Endodermal cell (in vitro differentiated cells): ENCODE results near the gene ZSCAN20. TPM values are rescaled to one million over a fixed set of nuclear protein-coding genes. Genes with fewer than 3 reads are reported as not detected.
A peak's percentile ranks its signal among the peaks of the same experiment; 100 is the strongest.

Experiments used
- DNase-seq: peaks from one replicate; pipeline ENCODE4 v3.0.0-alpha.2; 2017
- H3K27ac ChIP-seq: 2 replicates; pipeline ENCODE4 v1.5.1; 2013; ENCODE audit warnings: mild to moderate bottlenecking, low read depth, low read length, moderate library complexity
- H3K27me3 ChIP-seq: 2 replicates; pipeline ENCODE4 v1.6.1; 2013; ENCODE audit warnings: mild to moderate bottlenecking, low read length, moderate library complexity; ENCODE audit not compliant: insufficient read depth, control insufficient read depth, poor library complexity, severe bottlenecking
- H3K36me3 ChIP-seq: 2 replicates; pipeline ENCODE4 v1.7.0; 2013; ENCODE audit warnings: mild to moderate bottlenecking, low read length, moderate library complexity; ENCODE audit not compliant: control insufficient read depth, insufficient read depth
- H3K4me1 ChIP-seq: one replicate; pipeline ENCODE4 v1.7.0; 2013; ENCODE audit warnings: low read length; ENCODE audit not compliant: control insufficient read depth, insufficient read depth
- H3K4me3 ChIP-seq: 2 replicates; pipeline ENCODE4 v1.5.1; 2013; ENCODE audit warnings: mild to moderate bottlenecking, low read length, moderate library complexity
- H3K9ac ChIP-seq: 2 replicates; pipeline ENCODE4 v1.6.1; 2013; ENCODE audit warnings: mild to moderate bottlenecking, low read length, moderate library complexity; ENCODE audit not compliant: poor library complexity, severe bottlenecking; ENCODE audit errors: extremely low read depth
- H3K9me3 ChIP-seq: 2 replicates; pipeline ENCODE4 v1.6.1; 2013; ENCODE audit warnings: mild to moderate bottlenecking, low read length, moderate library complexity; ENCODE audit not compliant: control insufficient read depth
- H3K27ac Mint-ChIP-seq: 2 replicates; pipeline ENCODE4 v1.8.0; 2020; ENCODE audit warnings: mixed read lengths
- H3K27me3 Mint-ChIP-seq: 2 replicates; pipeline ENCODE4 v1.8.0; 2021; ENCODE audit warnings: mild to moderate bottlenecking, mixed read lengths; ENCODE audit not compliant: insufficient read depth
- H3K36me3 Mint-ChIP-seq: 2 replicates; pipeline ENCODE4 v1.8.0; 2020; ENCODE audit warnings: low read depth, mixed read lengths
- H3K4me1 Mint-ChIP-seq: 2 replicates; pipeline ENCODE4 v1.8.0; 2020; ENCODE audit warnings: mixed read lengths
- H3K4me3 Mint-ChIP-seq: 2 replicates; pipeline ENCODE4 v1.8.0; 2020; ENCODE audit warnings: mild to moderate bottlenecking, moderate library complexity, mixed read lengths
- H3K9me3 Mint-ChIP-seq: 2 replicates; pipeline ENCODE4 v1.8.0; 2020; ENCODE audit warnings: mild to moderate bottlenecking, mixed read lengths
- WGBS, 2 experiments: methylation state at CpG; one replicate each; pipeline versions ENCODE4 v1.1.5 to v1.1.7; 2013; ENCODE audit warnings: missing lambda C conversion rate in 2 of 2, mixed read lengths in 1 of 2; ENCODE audit not compliant: insufficient coverage in 1 of 2, insufficient read length in 1 of 2; 5-methylcytosine and 5-hydroxymethylcytosine counted together
- total RNA-seq, 2 donors: library from RNA; stranded (reverse); fragmentation: NEBNext Ultra II Directional in 1 of 2; extraction: Animal tissue kit (Norgen Biotek cat#: 25700) in 1 of 2; gene quantifications; 2 replicates in 1 of 2; 3 replicates in 1 of 2; pipeline ENCODE4 v1.2.1, GENCODE V29; 2021
- TF ChIP-seq, protein P1 (sequence below): fragments of 200-600 bp; sonication (generic); conservative IDR thresholded peaks from 2 replicates; pipeline ENCODE4 v1.5.0; 2021; ENCODE audit warnings: antibody characterized with exemption, mild to moderate bottlenecking

Gene ZSCAN20
- total RNA-seq, 2 donors from 2014 or later, result 5.8 to 6.1 TPM

DNA sequence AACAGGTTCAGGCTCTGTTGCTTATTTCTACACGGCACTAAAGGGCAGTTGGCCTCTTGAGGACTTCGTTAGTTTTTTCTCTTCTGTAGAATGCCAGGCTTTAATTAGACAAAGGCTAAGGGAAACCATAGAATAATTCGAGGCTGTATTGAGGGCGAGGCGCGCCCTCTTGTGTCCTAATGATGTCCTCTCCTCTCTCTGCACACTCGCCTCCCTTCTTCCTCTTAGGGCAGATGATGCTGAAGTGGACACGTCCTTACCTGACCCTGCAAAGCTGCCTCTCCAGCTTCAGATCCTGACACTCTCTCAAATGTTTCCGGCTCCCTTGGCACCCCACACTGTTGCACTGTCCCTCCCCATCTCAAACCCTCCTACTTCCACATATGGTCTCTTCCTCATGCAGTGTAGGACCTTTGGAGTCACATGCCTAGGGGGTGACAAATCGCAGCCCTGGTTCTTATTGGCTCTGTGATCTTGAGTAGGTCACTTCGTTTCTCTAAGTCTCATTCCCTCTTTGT lies 1.9 kb upstream of the ZSCAN20 start:
- H3K27me3 ChIP-seq, result no peaks in the 10 kb centered on the region
- H3K9me3 ChIP-seq, result no peaks in the 10 kb centered on the region
- peaks cover 2% of the 10 kb centered on the region for H3K27me3 Mint-ChIP-seq
- H3K9me3 Mint-ChIP-seq, result no peaks in the 10 kb centered on the region
- no peaks in the 10 kb centered on the region for H3K4me1 ChIP-seq
- no peak overlapping the region for H3K27ac Mint-ChIP-seq
- H3K4me3 Mint-ChIP-seq, result no peak overlapping the region
- peaks cover 7% of the 10 kb centered on the region for H3K4me1 Mint-ChIP-seq
- no peak overlapping the region for H3K4me3 ChIP-seq
- H3K36me3 Mint-ChIP-seq, result no peaks in the 10 kb centered on the region
- no peaks in the 10 kb centered on the region for H3K36me3 ChIP-seq
- peak; percentile 89 for DNase-seq
- no peak overlapping the region for H3K9ac ChIP-seq
- 17 to 26% methylated on average over 6 to 11 of the region's 11 CpGs for WGBS, 2 experiments
- H3K27ac ChIP-seq, result no peak overlapping the region
- TF ChIP-seq, protein P1, sequence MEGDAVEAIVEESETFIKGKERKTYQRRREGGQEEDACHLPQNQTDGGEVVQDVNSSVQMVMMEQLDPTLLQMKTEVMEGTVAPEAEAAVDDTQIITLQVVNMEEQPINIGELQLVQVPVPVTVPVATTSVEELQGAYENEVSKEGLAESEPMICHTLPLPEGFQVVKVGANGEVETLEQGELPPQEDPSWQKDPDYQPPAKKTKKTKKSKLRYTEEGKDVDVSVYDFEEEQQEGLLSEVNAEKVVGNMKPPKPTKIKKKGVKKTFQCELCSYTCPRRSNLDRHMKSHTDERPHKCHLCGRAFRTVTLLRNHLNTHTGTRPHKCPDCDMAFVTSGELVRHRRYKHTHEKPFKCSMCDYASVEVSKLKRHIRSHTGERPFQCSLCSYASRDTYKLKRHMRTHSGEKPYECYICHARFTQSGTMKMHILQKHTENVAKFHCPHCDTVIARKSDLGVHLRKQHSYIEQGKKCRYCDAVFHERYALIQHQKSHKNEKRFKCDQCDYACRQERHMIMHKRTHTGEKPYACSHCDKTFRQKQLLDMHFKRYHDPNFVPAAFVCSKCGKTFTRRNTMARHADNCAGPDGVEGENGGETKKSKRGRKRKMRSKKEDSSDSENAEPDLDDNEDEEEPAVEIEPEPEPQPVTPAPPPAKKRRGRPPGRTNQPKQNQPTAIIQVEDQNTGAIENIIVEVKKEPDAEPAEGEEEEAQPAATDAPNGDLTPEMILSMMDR, result peak; percentile 94

DNA sequence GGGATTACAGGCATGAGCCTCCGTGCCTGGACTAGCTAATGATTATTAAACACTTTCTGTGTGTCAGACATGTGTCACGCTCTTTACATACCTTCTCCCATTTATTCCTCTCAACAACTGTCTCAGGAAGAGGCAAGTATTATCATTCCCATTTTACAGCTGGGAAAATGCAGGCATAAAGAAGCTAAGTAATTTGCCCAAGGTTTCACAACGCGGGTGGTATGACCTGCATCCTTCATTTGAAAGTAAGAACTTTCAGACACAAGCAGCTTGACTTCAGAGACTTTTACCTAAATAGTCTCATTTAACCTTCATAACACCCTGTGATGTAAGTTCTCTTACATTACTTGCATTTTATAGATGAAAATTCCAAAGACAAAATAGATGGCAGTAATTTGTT lies 1.0 kb upstream of the ZSCAN20 start:
- Histone ChIP-seq H3K9ac (no peak overlapping the region), H3K36me3 (no peaks in the 10 kb centered on the region), H3K27ac (no peak overlapping the region), H3K9me3 (no peaks in the 10 kb centered on the region), H3K4me1 (no peaks in the 10 kb centered on the region), H3K4me3 (no peak overlapping the region), H3K27me3 (no peaks in the 10 kb centered on the region)
- 95 to 100% methylated on average over 3 to 4 of the region's 4 CpGs for WGBS, 2 experiments
- H3K4me3 Mint-ChIP-seq, result no peak overlapping the region
- H3K9me3 Mint-ChIP-seq, result no peaks in the 10 kb centered on the region
- TF ChIP-seq, protein P1, result no peak
- H3K4me1 Mint-ChIP-seq, result peaks cover 7% of the 10 kb centered on the region
- H3K36me3 Mint-ChIP-seq, result no peaks in the 10 kb centered on the region
- DNase-seq, result no peak
- H3K27me3 Mint-ChIP-seq, result peaks cover 2% of the 10 kb centered on the region
- no peak overlapping the region for H3K27ac Mint-ChIP-seq

DNA sequence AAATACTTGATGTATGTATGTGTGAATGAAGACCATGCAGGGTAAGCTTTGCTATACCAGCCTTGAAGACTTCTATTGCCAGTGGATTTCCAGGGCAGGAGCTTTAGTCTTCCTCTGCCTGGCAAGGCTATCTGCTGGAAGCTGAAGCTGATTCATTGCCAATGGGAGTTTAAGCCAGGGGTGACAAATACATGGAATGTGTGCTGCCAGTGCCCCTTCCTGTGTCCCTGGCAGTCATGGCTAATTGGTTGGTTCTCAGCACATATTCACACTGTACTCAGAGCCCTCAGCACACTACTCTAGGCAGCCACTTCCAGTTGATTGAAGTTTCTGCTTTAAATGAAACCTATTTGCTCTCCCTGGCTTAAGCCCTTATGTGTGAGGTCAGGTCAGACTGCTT lies 1.5 kb downstream of the ZSCAN20 start:
- Mint-ChIP-seq H3K4me1 (peaks cover 7% of the 10 kb centered on the region), H3K4me3 (peak overlapping the region; percentile 72), H3K9me3 (no peaks in the 10 kb centered on the region)

More for the DNA sequence above, 1.5 kb downstream of the ZSCAN20 start:
- Histone ChIP-seq H3K27me3 (no peaks in the 10 kb centered on the region), H3K36me3 (no peaks in the 10 kb centered on the region), H3K9me3 (no peaks in the 10 kb centered on the region), H3K9ac (no peak overlapping the region), H3K4me1 (no peaks in the 10 kb centered on the region), H3K27ac (no peak overlapping the region), H3K4me3 (no peak overlapping the region)
- TF ChIP-seq, protein P1, result no peak
- no peak overlapping the region for H3K27ac Mint-ChIP-seq
- DNase-seq, result no peak
- H3K36me3 Mint-ChIP-seq, result no peaks in the 10 kb centered on the region
- H3K27me3 Mint-ChIP-seq, result no peaks in the 10 kb centered on the region
